ENCODE data around the gene STAP1. TPM values are rescaled to one million over a fixed set of nuclear protein-coding genes. Genes with fewer than 3 reads are reported as not detected.

Gene STAP1
- total and polyA plus RNA-seq, 2 of the 8 experiments (the other 6 are each of a cell fraction or from before 2014, with no cell fraction given) = not detected

DNA sequence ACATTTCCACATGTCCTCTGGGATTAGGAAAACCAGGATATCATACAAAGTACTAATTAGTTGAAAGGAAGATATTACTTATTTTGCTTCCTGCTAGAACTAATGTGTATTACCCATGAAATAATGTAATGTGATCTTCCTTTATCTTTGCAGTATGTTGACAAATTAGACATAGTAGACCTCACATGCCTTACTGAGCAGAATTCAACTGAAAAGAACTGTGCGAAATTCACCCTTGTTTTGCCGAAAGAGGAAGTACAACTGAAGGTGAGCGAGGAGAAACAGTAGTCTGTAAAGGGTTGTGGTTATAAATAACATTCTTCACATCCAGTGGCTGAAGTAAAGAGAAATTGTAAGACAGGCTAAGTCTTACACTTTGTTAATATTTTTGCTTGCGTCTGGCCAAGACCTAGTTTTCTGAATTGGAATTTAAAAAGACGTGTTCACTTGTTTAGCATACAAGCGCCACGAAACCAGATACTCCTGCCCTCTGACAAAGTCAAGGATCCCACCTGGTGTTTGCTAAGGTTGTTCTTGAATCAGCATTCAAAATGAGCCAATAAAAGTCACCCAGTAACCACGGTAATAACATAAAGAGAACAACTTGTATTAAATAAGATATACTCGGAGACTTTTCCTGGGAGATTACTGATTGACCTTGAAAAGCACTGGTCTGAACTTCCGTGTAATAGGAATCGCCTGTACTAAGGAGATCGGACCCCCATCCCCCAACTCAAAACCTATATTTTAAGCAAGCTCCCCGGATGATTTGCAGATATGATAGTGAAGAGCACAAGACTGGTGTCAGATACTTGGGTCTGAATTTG is 16.9 kb downstream of the STAP1 start:
- H3K9ac ChIP-seq (replicated peaks in 1 of 4; ENCODE audit: extremely low read depth in 1 of 4, low read depth in 3 of 4, low read length in 3 of 4) = no peak overlapping the region
- H2BK12ac ChIP-seq (ENCODE audit: low read depth, low read length) = no peak overlapping the region
- H2BK15ac ChIP-seq (ENCODE audit: low read length) = no peak overlapping the region
- H2AFZ ChIP-seq (ENCODE audit: low read length) = peak overlapping the region; percentile 99
- H3K27me3 ChIP-seq (replicated peaks in 1 of 4; ENCODE audit: control insufficient read depth in 3 of 4, extremely low read depth in 1 of 4, insufficient read depth in 3 of 4, low read length in 3 of 4) = no peaks in the 10 kb centered on the region
- H3K79me1 ChIP-seq (ENCODE audit: low read depth, low read length) = no peaks in the 10 kb centered on the region
- H4K20me1 ChIP-seq (replicated peaks in 1 of 2; ENCODE audit: control insufficient read depth in 1 of 2, insufficient read depth in 2 of 2, low read length in 2 of 2) = no peaks in the 10 kb centered on the region
- H3K4me1 ChIP-seq (replicated peaks in 1 of 4; ENCODE audit: control insufficient read depth in 3 of 4, insufficient read depth in 4 of 4, low read length in 3 of 4) = peaks cover 0 to 7% (median 2%) of the 10 kb centered on the region in 4 experiments; a peak in 1 of 7 replicates
- 0 out of 4 replicates have a peak overlapping the region, but pooled peaks of 1 of the 2 experiments have one; percentile 1 for H3K4me2 ChIP-seq (ENCODE audit: insufficient read depth in 1 of 2, low read depth in 2 of 2, low read length in 2 of 2)
- TF ChIP-seq TAF7 (optimal IDR thresholded peaks at IDR 0.05; ENCODE audit: borderline replicate concordance, low read depth, low read length) (peak; percentile 8), POLR2A (IDR thresholded peaks at IDR 0.05; ENCODE audit: control extremely low read depth in 1 of 2, low read depth in 2 of 2, low read length in 2 of 2) (peak in 1 of 2 experiments; percentile 51; a peak in 1 of 3 replicates), TBP (IDR thresholded peaks at IDR 0.05; ENCODE audit: low read depth, low read length) (peak; percentile 32; the same call in 1 of the 2 replicates)
- TF ChIP-seq, protein P1, sequence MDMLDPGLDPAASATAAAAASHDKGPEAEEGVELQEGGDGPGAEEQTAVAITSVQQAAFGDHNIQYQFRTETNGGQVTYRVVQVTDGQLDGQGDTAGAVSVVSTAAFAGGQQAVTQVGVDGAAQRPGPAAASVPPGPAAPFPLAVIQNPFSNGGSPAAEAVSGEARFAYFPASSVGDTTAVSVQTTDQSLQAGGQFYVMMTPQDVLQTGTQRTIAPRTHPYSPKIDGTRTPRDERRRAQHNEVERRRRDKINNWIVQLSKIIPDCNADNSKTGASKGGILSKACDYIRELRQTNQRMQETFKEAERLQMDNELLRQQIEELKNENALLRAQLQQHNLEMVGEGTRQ (IDR thresholded peaks at IDR 0.05; ENCODE audit: low read length) = no peak
- no peak for DNase-seq (ENCODE audit: low read depth in 1 of 2, low spot score in 2 of 2)
- no peak for FAIRE-seq
- H3K56ac ChIP-seq (replicated peaks; ENCODE audit: insufficient read length, low read depth, low read length) = no peak overlapping the region
- H4K91ac ChIP-seq (replicated peaks; ENCODE audit: insufficient read length, low read length) = no peak overlapping the region
- H3K9me3 ChIP-seq (ENCODE audit: insufficient read depth in 2 of 2, low read depth in 1 of 2, low read length in 1 of 2) = no peaks in the 10 kb centered on the region
- H3K23me2 ChIP-seq (ENCODE audit: low read depth, low read length) = no peaks in the 10 kb centered on the region
- H3K27ac ChIP-seq (ENCODE audit: low read depth, low read length) = peak overlapping the region; percentile 27; the same call in 1 of the 2 replicates
- no peak overlapping the region for H4K5ac ChIP-seq (ENCODE audit: insufficient read length, low read depth, low read length)
- H3K4me3 ChIP-seq (ENCODE audit: extremely low read depth in 1 of 4, insufficient read depth in 2 of 4, low read depth in 3 of 4, low read length in 4 of 4) = no peak overlapping the region
- H3K4ac ChIP-seq (replicated peaks; ENCODE audit: insufficient read length, low read depth, low read length) = no peak overlapping the region
- no peak overlapping the region for H2AK5ac ChIP-seq (ENCODE audit: low read depth, low read length)
- no peak overlapping the region for H3K14ac ChIP-seq (ENCODE audit: insufficient read length)
- POLR2A ChIA-PET (ENCODE audit: partially characterized antibody) = no interaction called here
- H2BK120ac ChIP-seq (replicated peaks; ENCODE audit: low read depth, low read length) = no peak overlapping the region
- no peak overlapping the region for H3K23ac ChIP-seq (ENCODE audit: insufficient read length)
- no peak overlapping the region for H4K8ac ChIP-seq (ENCODE audit: extremely low read depth, insufficient read depth, low read length)
- CTCF ChIA-PET (ENCODE audit: partially characterized antibody) = no interaction called here
- no peak overlapping the region for H3K18ac ChIP-seq (ENCODE audit: extremely low read depth, low read length)
- H2BK5ac ChIP-seq (ENCODE audit: low read depth, low read length) = no peak overlapping the region
- H3K36me3 ChIP-seq (ENCODE audit: control insufficient read depth in 2 of 4, insufficient read depth in 4 of 4, low read length in 3 of 4) = no peaks in the 10 kb centered on the region
- H2BK20ac ChIP-seq (ENCODE audit: low read length) = no peak overlapping the region
- H3K79me2 ChIP-seq (ENCODE audit: control insufficient read depth in 1 of 2, insufficient read depth in 2 of 2, low read length in 2 of 2) = no peaks in the 10 kb centered on the region
- WGBS, 2 experiments (ENCODE audit: extremely low coverage in 1 of 2, insufficient coverage in 1 of 2, insufficient read length in 1 of 2, insufficient replicate concordance in 2 of 2, low coverage in 1 of 2, low lambda C conversion rate in 2 of 2, missing lambda C conversion rate in 1 of 2) = 82% methylated on average over 13 of the region's 13 CpGs; no CpG with 5 or more reads in 1 of the 2 experiments

All from H1 (cell line).